Gastroesophageal sphincter (tissue), 2 donors: ENCODE results near the gene COL6A2.

Experiments
- EP300 ChIP-seq: sonication (generic); formaldehyde crosslinking; IDR thresholded peaks from one replicate; pipeline ENCODE4 v1.6.1; 2017; ENCODE audit warnings: antibody characterized with exemption, mild to moderate bottlenecking
- POLR2A ChIP-seq, 2 donors: fragments of 450-650 bp; IDR thresholded peaks; one replicate each; pipeline ENCODE4 v1.6.1; 2017; ENCODE audit warnings: antibody characterized with exemption in 2 of 2, mild to moderate bottlenecking in 2 of 2, moderate library complexity in 1 of 2

- no peak for TF ChIP-seq POLR2A (IDR thresholded peaks at IDR 0.05)
- TF ChIP-seq EP300, result no peak
These were observed 9.7 kb upstream of the COL6A2 start for GRCh38 chr21:46088189-46088588.
